Aorta (tissue), 5 donors: Measurements from ENCODE around the gene SIL1. TPM values are rescaled to one million over a fixed set of nuclear protein-coding genes. Genes with fewer than 3 reads are reported as not detected.
A peak's percentile ranks its signal among the peaks of the same experiment; 100 is the strongest.
"Not testable (repeated sequence)": the region's sequence is repeated elsewhere in the genome, so short reads cannot be mapped to it uniquely, and the experiment has no call there.

Experiments
- ATAC-seq: fragments of 200-7000 bp; cut with Tn5 transposase; one replicate; pipeline ENCODE4 v1.9.1; 2022; ENCODE audit warnings: moderate library complexity; ENCODE audit not compliant: low FRiP score
- DNase-seq, 2 donors: peaks; one replicate each; pipeline ENCODE4 v3.0.0-alpha.2; 2020
- H3K27ac ChIP-seq, 2 donors: one replicate each; pipeline ENCODE4 v1.5.1; 2013; ENCODE audit warnings: low read length in 2 of 2, mild to moderate bottlenecking in 2 of 2, moderate library complexity in 2 of 2, control low read depth in 1 of 2, inconsistent platforms in 1 of 2, low read depth in 1 of 2
- H3K27me3 ChIP-seq, 2 donors: one replicate each; pipeline ENCODE4 v1.6.1; 2013; ENCODE audit warnings: control low read depth in 1 of 2, low read length in 1 of 2, mild to moderate bottlenecking in 1 of 2, moderate library complexity in 1 of 2; ENCODE audit not compliant: insufficient read depth in 2 of 2, control insufficient read depth in 1 of 2
- H3K36me3 ChIP-seq, 2 donors: one replicate each; pipeline ENCODE4 v1.6.1; 2013; ENCODE audit warnings: control low read depth in 1 of 2, low read length in 1 of 2, mild to moderate bottlenecking in 1 of 2; ENCODE audit not compliant: insufficient read depth in 2 of 2, control insufficient read depth in 1 of 2
- H3K4me1 ChIP-seq, 2 donors: one replicate each; pipeline ENCODE4 v1.6.1; 2013; ENCODE audit warnings: low read length in 2 of 2, control low read depth in 1 of 2, mild to moderate bottlenecking in 1 of 2, moderate library complexity in 1 of 2; ENCODE audit not compliant: insufficient read depth in 2 of 2, control insufficient read depth in 1 of 2
- H3K4me3 ChIP-seq, 2 donors: one replicate each; pipeline ENCODE4 v1.5.1; 2013; ENCODE audit warnings: low read length in 2 of 2, control low read depth in 1 of 2, mild to moderate bottlenecking in 1 of 2
- H3K9me3 ChIP-seq: one replicate; pipeline ENCODE4 v1.6.1; 2013; ENCODE audit warnings: mild to moderate bottlenecking, low read length; ENCODE audit not compliant: control insufficient read depth
- WGBS, 2 donors: extraction: QIAGEN DNeasy Blood & Tissue Kit; methylation state at CpG; one replicate each; pipeline ENCODE4 v1.1.7; 2013; 5-methylcytosine and 5-hydroxymethylcytosine counted together
- intact Hi-C, 2 donors: fragments of 100-400 bp; cut with DNase I; formaldehyde crosslinking; loops; one replicate each; pipeline versions ENCODE4 v1.14.2 to v1.15.0; 2022
- polyA plus RNA-seq, 2 donors: library from polyadenylated mRNA; stranded (reverse); fragments of 200-250 nt; gene quantifications; one replicate each; pipeline ENCODE4 v1.2.3, GENCODE V29; 2013
- total RNA-seq, 2 donors: library from RNA; stranded (reverse); fragmentation: NEBNext Ultra II Directional; extraction: Animal tissue kit (Norgen Biotek cat#: 25700); gene quantifications; one replicate each; pipeline ENCODE4 v1.2.1, GENCODE V29; 2021
- donor health status: healthy with polysubstance abuse.
- donor health status: Bipolar disorder and iron deficiency.
- donor health status: DM: no; HTN: no; CAD: no.
- donor health status: DM: no; HTN: no; CAD: no.
- donor health status: DM: yes; HTN: yes; CAD: no.

The SIL1 gene
- total and polyA plus RNA-seq, 4 donors = 19.4 to 58.9 (median 49.2) TPM

- Histone ChIP-seq H3K27ac (no peak overlapping the region), H3K4me3 (no peak overlapping the region), H3K36me3 (no peaks in the 10 kb centered on the region), H3K9me3 (no peaks in the 10 kb centered on the region), H3K27me3 (no peaks in the 10 kb centered on the region), H3K4me1 (peaks cover 0 to 4% of the 10 kb centered on the region in 2 donors)
- intact Hi-C loops = no loop called here
- WGBS, 2 donors = 23 to 25% methylated on average over 1 of the region's 1 CpG
- ATAC-seq = no peak
- no peak for DNase-seq
These were observed 122.1 kb downstream of the SIL1 start for GRCh38 chr5:139076111-139076510.

DNA sequence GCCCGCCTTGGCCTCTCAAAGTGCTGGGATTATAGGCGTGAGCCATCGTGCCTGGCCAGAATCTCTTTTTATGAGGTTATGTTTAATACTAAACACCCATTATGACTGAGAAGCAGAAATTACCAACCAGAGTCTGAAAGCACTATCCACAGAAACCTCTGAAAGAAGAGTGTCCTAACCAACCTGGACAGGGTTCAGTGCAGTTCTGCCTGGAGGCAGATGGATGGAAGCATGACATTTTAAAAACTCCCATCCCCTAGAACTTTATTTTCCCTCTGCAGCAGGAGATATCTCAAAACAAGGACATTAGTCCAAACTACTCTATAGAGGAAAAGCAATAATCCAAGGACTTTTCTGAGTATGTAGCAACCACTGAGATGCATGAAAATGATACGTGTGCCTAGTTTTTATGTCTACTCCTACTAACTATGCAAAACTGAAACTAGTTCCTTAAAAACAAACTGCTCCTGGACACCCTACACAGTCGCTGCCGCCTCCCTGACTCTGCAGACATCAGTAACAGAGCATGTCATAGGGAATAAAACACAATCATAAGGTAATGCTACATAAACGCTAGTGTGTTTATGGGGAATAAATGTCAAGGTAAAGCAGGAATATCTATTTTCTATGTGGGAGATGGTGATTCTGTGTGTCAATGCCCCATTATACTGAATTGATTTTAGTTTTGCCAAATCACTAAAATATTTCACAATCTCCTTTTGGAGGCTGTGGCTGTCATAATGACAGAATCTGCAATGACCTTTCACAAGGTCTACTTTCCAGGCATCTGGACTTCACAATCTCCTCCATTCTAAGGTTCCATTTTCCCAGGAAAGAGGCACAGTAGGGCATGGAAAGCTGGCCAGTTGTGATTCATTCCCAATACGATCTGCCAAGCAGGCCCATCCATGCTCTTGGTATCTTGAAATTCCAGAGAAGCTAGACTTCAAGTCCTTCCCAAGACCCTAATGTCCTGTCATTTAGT, 122.8 kb downstream of the SIL1 start:
- Histone ChIP-seq H3K4me3 (no peak overlapping the region), H3K4me1 (peaks cover 0 to 4% of the 10 kb centered on the region in 2 donors), H3K36me3 (no peaks in the 10 kb centered on the region), H3K9me3 (no peaks in the 10 kb centered on the region), H3K27ac (no peak overlapping the region), H3K27me3 (no peaks in the 10 kb centered on the region)
- WGBS, 2 donors = 59 to 66% methylated on average over 8 of the region's 8 CpGs
- ATAC-seq (peak; percentile 59), DNase-seq (no peak)
- intact Hi-C loops = no loop called here

DNA sequence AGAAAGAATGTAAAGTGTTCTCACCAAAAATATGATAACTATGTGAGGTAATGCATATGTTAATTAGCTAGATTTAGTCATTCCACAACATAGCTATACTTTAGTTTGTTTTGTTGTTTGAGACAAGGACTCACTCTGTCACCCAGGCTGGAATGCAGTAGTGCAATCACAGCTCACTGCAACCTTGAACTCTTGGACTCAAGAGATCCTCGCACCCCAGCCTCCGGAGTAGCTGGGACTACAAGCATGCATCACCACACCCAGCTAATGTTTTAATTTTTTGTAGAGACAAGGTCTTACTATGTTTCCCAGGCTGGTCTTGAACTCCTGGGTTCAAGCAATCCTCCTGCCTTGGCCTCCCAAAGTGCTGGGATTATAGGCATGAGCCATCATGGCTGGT, 124.2 kb downstream of the SIL1 start:
- H3K27ac ChIP-seq, H3K27me3 ChIP-seq, H3K9me3 ChIP-seq, intact Hi-C loops, H3K4me1 ChIP-seq, H3K4me3 ChIP-seq, H3K36me3 ChIP-seq, DNase-seq, ATAC-seq: not testable (repeated sequence)
- WGBS, 2 donors = 96 to 100% methylated on average over 2 of the region's 2 CpGs

DNA sequence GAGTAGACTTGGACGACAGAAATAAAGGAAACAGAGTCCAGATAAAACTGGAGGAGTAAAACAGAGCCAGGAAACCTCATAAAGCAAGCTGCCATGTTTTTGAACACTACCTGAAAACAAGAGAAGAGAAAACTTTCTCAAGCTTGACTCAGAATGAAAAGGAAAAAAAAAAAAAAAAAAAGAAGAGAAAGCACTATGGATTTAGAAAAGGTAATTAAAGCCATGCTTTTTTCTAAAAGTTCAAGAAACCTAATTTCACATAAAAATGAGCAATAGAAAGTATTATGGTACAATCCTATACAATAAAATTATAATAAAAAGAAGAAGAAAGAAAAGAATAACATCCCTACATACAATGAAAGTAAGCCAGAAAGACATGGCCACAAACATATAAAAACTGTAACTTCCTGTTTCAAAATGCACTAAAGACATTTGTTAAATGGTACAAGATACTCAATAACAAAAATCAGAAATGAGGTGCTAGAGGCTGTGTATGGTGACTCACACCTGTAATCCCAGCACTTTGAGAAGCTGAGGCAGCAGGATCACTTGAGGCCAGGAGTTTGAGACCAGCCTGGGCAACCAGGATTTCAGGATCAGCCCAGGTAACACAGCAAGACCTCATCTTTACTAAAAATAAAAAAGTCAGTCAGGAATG, 129.5 kb downstream of the SIL1 start:
- intact Hi-C loops = no loop called here
- DNase-seq (no peak), ATAC-seq (no peak)
- Histone ChIP-seq H3K4me3 (no peak overlapping the region), H3K36me3 (no peaks in the 10 kb centered on the region), H3K27ac (no peak overlapping the region), H3K9me3 (no peaks in the 10 kb centered on the region), H3K4me1 (peaks cover 0 to 11% of the 10 kb centered on the region in 2 donors), H3K27me3 (no peaks in the 10 kb centered on the region)
- WGBS, 2 donors = 7% methylated on average over 1 of the region's 1 CpG

DNA sequence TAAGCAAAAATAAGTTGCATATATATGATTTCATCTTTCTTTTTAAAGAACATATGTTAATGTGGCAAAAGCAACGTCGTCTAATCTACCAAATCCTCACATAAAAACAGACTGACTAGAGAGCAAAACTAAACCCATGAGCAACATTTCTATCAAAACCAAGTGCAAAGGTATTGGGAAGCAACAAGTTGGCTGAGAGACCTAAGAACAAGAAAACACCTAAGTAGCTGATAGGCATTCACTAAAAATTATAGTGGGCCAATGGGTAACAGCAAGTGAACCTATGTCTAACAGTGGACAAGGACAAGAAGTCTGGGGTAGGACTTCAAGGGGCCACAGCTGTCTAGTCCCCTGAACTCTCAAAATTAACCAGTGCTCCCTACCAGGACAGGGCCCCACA, 130.1 kb downstream of the SIL1 start:
- H3K27ac ChIP-seq = no peak overlapping the region
- H3K27me3 ChIP-seq = no peaks in the 10 kb centered on the region
- no peaks in the 10 kb centered on the region for H3K36me3 ChIP-seq
- DNase-seq (no peak), ATAC-seq (no peak)
- 94% methylated on average over 2 of the region's 2 CpGs for WGBS, 2 donors
- H3K4me3 ChIP-seq = no peak overlapping the region
- H3K9me3 ChIP-seq = no peaks in the 10 kb centered on the region
- intact Hi-C loops = no loop called here
- peaks cover 0 to 11% of the 10 kb centered on the region in 2 donors for H3K4me1 ChIP-seq

DNA sequence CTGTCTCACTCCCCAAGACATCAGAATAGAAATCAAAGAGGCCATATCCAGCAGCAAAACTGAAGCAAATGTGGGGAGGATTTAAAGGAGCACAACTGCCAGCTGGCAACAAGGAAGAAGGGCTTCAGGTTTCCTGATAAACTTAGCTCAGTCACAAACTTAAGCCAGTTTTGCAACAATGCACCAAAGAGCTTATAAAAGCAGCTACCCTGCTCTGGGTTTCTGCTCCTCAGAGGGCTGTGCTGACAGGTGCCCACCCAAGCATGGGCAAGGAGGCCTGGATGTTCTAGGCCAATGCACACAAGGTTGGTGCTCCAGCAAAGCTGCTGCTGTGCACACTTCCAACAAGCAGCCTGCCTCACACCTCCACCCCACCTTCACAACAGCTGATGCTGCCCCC, 132.9 kb downstream of the SIL1 start:
- ATAC-seq (no peak), DNase-seq (no peak)
- Histone ChIP-seq H3K27me3 (no peaks in the 10 kb centered on the region), H3K4me3 (no peak overlapping the region), H3K9me3 (no peaks in the 10 kb centered on the region), H3K4me1 (peaks cover 0 to 15% of the 10 kb centered on the region in 2 donors), H3K27ac (no peak overlapping the region), H3K36me3 (no peaks in the 10 kb centered on the region)
- intact Hi-C loops = no loop called here

- Histone ChIP-seq H3K4me3 (no peak overlapping the region), H3K27me3 (no peaks in the 10 kb centered on the region), H3K9me3 (no peaks in the 10 kb centered on the region), H3K36me3 (no peaks in the 10 kb centered on the region), H3K27ac (no peak overlapping the region), H3K4me1 (peaks cover 0 to 15% of the 10 kb centered on the region in 2 donors)
- WGBS, 2 donors = 75 to 78% methylated on average over 2 of the region's 2 CpGs
- intact Hi-C loops = no loop called here
- no peak for DNase-seq
- ATAC-seq = no peak
These were observed 133.6 kb downstream of the SIL1 start for GRCh38 chr5:139064613-139065012.

- Histone ChIP-seq H3K4me1 (peaks cover 0 to 15% of the 10 kb centered on the region in 2 donors), H3K9me3 (no peaks in the 10 kb centered on the region), H3K4me3 (no peak overlapping the region), H3K36me3 (no peaks in the 10 kb centered on the region), H3K27ac (no peak overlapping the region), H3K27me3 (no peaks in the 10 kb centered on the region)
- ATAC-seq (no peak), DNase-seq (no peak)
- intact Hi-C loops = no loop called here
- 84 to 92% methylated on average over 1 of the region's 1 CpG for WGBS, 2 donors
These were observed 134.5 kb downstream of the SIL1 start for GRCh38 chr5:139063664-139064054.
